ENCODE data around the gene COG5.
A peak's percentile ranks its signal among the peaks of the same experiment; 100 is the strongest.

Gene COG5

GRCh38 chr7:107584716-107585115 is 21.0 kb upstream of the COG5 start:
- Histone ChIP-seq H3K79me1 (ENCODE audit: low read length) (no peaks in the 10 kb centered on the region), H3K27me3 (ENCODE audit: insufficient read depth, low read length, poor library complexity) (no peaks in the 10 kb centered on the region), H4K5ac (ENCODE audit: low read length) (no peak overlapping the region), H3K36me3 (ENCODE audit: control insufficient read depth, insufficient read depth, low read length) (no peaks in the 10 kb centered on the region), H3K4ac (ENCODE audit: low read depth, low read length) (no peak overlapping the region), H3K79me2 (ENCODE audit: control insufficient read depth, insufficient read depth, low read length) (no peaks in the 10 kb centered on the region), H3K4me1 (ENCODE audit: control insufficient read depth, low read depth, low read length) (no peaks in the 10 kb centered on the region), H3K27ac (ENCODE audit: low read depth, low read length) (no peak overlapping the region), H2BK5ac (ENCODE audit: low read length) (no peak overlapping the region), H3K9ac (ENCODE audit: low read length) (no peak overlapping the region), H3K4me3 (ENCODE audit: low read length) (no peak overlapping the region), H3K4me2 (ENCODE audit: low read length) (no peak overlapping the region), H3K18ac (ENCODE audit: low read length) (no peak overlapping the region), H2BK15ac (replicated peaks; ENCODE audit: low read depth) (no peak overlapping the region), H3K23ac (ENCODE audit: low read length) (no peak overlapping the region), H3K56ac (ENCODE audit: low read length) (no peak overlapping the region), H2BK120ac (ENCODE audit: low read depth, low read length) (no peak overlapping the region), H2AK5ac (ENCODE audit: low read length) (no peak overlapping the region), H4K8ac (ENCODE audit: low read depth, low read length) (no peak overlapping the region)
- no peak for DNase-seq
- whole genome bisulfite sequencing (ENCODE audit: extremely low coverage, insufficient coverage, low lambda C conversion rate): 100% methylated on average over 1 of the region's 2 CpGs

DNA sequence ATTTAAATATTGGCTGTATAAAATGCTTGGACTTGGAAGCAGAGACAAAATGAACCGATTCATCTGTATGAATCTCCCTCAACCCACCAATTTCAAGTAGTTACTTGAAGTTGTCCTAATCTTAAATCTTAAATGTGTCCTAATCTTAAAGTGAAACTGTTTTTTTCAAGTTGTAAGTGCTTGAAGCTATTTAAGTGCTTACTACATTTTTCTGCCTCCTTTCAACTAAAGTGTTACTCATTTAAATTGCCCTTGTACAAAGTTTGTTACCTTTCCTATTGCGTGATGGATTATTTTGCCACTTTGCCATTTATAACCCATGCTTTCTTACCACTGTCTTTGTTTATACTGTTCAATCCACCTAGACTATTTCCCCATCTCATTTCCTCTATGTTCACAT is 19.2 kb upstream of the COG5 start:
- H3K27ac ChIP-seq (ENCODE audit: low read depth, low read length): no peak overlapping the region
- no peaks in the 10 kb centered on the region for H3K36me3 ChIP-seq (ENCODE audit: control insufficient read depth, insufficient read depth, low read length)
- H3K27me3 ChIP-seq (ENCODE audit: insufficient read depth, low read length, poor library complexity): no peaks in the 10 kb centered on the region
- H2BK120ac ChIP-seq (ENCODE audit: low read depth, low read length): no peak overlapping the region
- H3K79me2 ChIP-seq (ENCODE audit: control insufficient read depth, insufficient read depth, low read length): no peaks in the 10 kb centered on the region
- H4K8ac ChIP-seq (ENCODE audit: low read depth, low read length): no peak overlapping the region
- H3K18ac ChIP-seq (ENCODE audit: low read length): no peak overlapping the region
- H3K9ac ChIP-seq (ENCODE audit: low read length): no peak overlapping the region
- H2BK15ac ChIP-seq (replicated peaks; ENCODE audit: low read depth): no peak overlapping the region
- no CpG with 5 or more reads among the region's 2 CpGs for WGBS (ENCODE audit: extremely low coverage, insufficient coverage, low lambda C conversion rate)
- H4K5ac ChIP-seq (ENCODE audit: low read length): no peak overlapping the region
- no peak for DNase-seq
- H2BK5ac ChIP-seq (ENCODE audit: low read length): no peak overlapping the region
- no peak overlapping the region for H3K4me3 ChIP-seq (ENCODE audit: low read length)
- no peak overlapping the region for H3K23ac ChIP-seq (ENCODE audit: low read length)
- H3K56ac ChIP-seq (ENCODE audit: low read length): no peak overlapping the region
- H3K4ac ChIP-seq (ENCODE audit: low read depth, low read length): no peak overlapping the region
- H3K79me1 ChIP-seq (ENCODE audit: low read length): no peaks in the 10 kb centered on the region
- H3K4me2 ChIP-seq (ENCODE audit: low read length): no peak overlapping the region
- H2AK5ac ChIP-seq (ENCODE audit: low read length): no peak overlapping the region
- H3K4me1 ChIP-seq (ENCODE audit: control insufficient read depth, low read depth, low read length): no peaks in the 10 kb centered on the region

DNA sequence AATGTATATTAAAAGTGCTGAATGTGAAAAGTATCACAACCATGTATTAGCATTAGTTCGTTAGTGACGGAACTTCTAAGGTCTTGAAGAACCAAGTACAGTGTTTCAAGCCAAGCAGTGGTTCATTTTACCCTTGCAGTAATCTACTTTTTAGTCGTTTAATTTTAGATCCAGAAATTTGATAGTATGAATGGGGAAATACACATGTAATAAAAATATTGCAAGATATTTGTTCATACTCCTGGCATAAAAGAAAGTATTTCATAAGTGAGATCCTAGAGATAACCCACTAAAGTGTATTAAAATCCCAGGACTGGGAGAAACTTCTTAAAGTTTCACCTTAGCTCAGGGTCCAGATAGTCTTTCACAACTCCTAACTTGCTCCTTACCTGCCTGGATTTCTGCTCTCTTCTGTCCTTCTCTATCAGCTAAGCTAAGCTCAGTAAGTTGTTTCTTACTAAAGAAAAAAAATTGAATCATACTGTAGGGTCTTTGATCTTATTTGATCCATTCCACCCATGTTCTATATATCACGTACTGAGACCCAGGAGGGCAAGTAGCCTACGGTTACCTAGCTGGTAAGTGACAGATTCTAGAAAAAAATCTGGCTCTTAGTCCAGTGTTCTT is 17.8 kb upstream of the COG5 start:
- H3K4ac ChIP-seq (ENCODE audit: low read depth, low read length): no peak overlapping the region
- H3K27me3 ChIP-seq (ENCODE audit: insufficient read depth, low read length, poor library complexity): no peaks in the 10 kb centered on the region
- no peaks in the 10 kb centered on the region for H3K4me1 ChIP-seq (ENCODE audit: control insufficient read depth, low read depth, low read length)
- H2AK5ac ChIP-seq (ENCODE audit: low read length): no peak overlapping the region
- no peaks in the 10 kb centered on the region for H3K79me2 ChIP-seq (ENCODE audit: control insufficient read depth, insufficient read depth, low read length)
- no peak overlapping the region for H4K8ac ChIP-seq (ENCODE audit: low read depth, low read length)
- H2BK120ac ChIP-seq (ENCODE audit: low read depth, low read length): no peak overlapping the region
- DNase-seq: no peak
- H4K5ac ChIP-seq (ENCODE audit: low read length): no peak overlapping the region
- H3K56ac ChIP-seq (ENCODE audit: low read length): no peak overlapping the region
- no peak overlapping the region for H3K4me3 ChIP-seq (ENCODE audit: low read length)
- no peaks in the 10 kb centered on the region for H3K79me1 ChIP-seq (ENCODE audit: low read length)
- WGBS (ENCODE audit: extremely low coverage, insufficient coverage, low lambda C conversion rate): no CpG with 5 or more reads among the region's 5 CpGs
- H3K23ac ChIP-seq (ENCODE audit: low read length): no peak overlapping the region
- H3K36me3 ChIP-seq (ENCODE audit: control insufficient read depth, insufficient read depth, low read length): no peaks in the 10 kb centered on the region
- no peak overlapping the region for H3K4me2 ChIP-seq (ENCODE audit: low read length)
- H3K18ac ChIP-seq (ENCODE audit: low read length): no peak overlapping the region
- no peak overlapping the region for H3K27ac ChIP-seq (ENCODE audit: low read depth, low read length)
- H3K9ac ChIP-seq (ENCODE audit: low read length): no peak overlapping the region
- H2BK15ac ChIP-seq (replicated peaks; ENCODE audit: low read depth): no peak overlapping the region
- no peak overlapping the region for H2BK5ac ChIP-seq (ENCODE audit: low read length)

DNA sequence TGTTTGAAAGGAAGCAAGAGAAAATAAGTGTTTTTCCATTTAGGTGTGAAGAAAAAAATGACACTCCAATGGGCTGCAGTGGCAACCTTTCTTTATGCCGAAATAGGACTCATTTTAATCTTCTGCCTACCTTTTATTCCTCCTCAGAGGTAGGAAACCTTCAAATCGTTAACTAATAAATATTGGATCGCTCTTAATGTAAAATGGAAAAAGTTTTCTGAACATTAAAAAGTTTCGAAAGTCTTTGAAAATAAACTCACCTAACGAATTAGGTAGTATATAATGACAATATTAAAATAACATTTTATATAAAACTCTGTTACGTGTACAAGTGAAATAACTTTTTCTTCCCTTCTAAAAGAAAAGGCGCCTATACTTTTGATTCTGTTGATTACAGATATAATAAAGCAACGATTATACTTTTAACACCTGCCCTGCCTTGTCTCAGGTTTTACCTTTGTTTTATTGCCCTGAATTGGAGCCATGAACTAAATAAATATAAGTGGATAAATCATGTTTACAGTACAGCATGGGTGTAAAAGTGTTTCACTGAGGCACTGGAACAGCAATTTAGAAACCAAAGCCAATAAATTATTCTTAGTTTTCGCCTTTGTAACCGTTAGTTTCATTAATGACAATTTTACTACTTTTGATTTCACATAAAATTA is 17.1 kb upstream of the COG5 start:
- H2BK15ac ChIP-seq (replicated peaks; ENCODE audit: low read depth): no peak overlapping the region
- no peaks in the 10 kb centered on the region for H3K79me2 ChIP-seq (ENCODE audit: control insufficient read depth, insufficient read depth, low read length)
- WGBS (ENCODE audit: extremely low coverage, insufficient coverage, low lambda C conversion rate): no CpG with 5 or more reads among the region's 10 CpGs
- H4K8ac ChIP-seq (ENCODE audit: low read depth, low read length): peak overlapping the region; percentile 81
- H3K4me3 ChIP-seq (ENCODE audit: low read length): peak overlapping the region; percentile 69
- H3K18ac ChIP-seq (ENCODE audit: low read length): peak overlapping the region; percentile 72
- no peak overlapping the region for H3K23ac ChIP-seq (ENCODE audit: low read length)
- H3K79me1 ChIP-seq (ENCODE audit: low read length): no peaks in the 10 kb centered on the region
- no peaks in the 10 kb centered on the region for H3K36me3 ChIP-seq (ENCODE audit: control insufficient read depth, insufficient read depth, low read length)
- no peak overlapping the region for H2BK120ac ChIP-seq (ENCODE audit: low read depth, low read length)
- no peak for DNase-seq
- no peak overlapping the region for H3K4ac ChIP-seq (ENCODE audit: low read depth, low read length)
- peak overlapping the region; percentile 56 for H3K4me2 ChIP-seq (ENCODE audit: low read length)
- H4K5ac ChIP-seq (ENCODE audit: low read length): no peak overlapping the region
- H2BK5ac ChIP-seq (ENCODE audit: low read length): no peak overlapping the region
- no peaks in the 10 kb centered on the region for H3K27me3 ChIP-seq (ENCODE audit: insufficient read depth, low read length, poor library complexity)
- peak overlapping the region; percentile 96 for H3K27ac ChIP-seq (ENCODE audit: low read depth, low read length)
- no peaks in the 10 kb centered on the region for H3K4me1 ChIP-seq (ENCODE audit: control insufficient read depth, low read depth, low read length)
- H3K9ac ChIP-seq (ENCODE audit: low read length): peak overlapping the region; percentile 71
- no peak overlapping the region for H2AK5ac ChIP-seq (ENCODE audit: low read length)
- H3K56ac ChIP-seq (ENCODE audit: low read length): peak overlapping the region; percentile 77

DNA sequence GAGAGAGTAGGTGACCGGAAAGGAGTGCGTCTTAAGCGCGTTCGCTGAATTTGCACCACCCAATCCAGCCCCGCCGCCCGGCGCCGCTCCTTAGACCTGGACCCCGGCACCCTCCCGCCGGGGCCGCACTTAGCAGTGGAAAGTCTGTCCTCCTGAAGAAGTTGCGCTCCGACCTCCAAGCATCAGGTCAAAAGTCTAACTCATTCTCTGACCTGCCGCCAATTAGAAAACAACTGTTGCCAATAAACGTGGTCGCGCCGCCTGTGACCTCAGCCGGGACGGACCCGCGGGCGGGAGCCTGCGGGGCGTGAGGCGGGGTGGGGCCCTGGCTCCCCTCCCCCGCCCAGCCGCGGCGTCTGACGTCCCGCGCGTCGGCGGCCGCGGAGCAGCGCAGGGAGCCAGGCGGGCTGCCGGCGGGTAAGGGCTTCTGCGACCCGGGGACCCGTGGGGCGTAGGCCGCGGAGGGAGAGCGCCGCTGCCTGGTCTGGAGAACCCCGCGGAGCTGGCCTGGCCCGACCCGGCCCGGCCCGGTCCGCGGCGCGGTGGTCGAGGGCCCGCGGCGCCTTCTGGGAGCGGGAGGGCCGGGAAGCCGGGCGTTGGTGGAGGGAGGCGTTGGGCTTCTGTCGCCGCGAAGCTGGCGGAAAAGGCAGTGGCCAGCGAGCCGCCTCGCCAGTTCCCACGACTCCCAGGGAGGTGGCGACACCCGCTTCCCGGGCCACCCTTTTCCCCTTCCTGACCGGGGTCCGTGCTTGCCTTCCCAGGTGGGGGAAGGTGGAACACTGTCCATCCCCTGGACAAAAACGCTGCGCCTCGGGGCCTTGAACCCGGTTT is 16.4 kb upstream of the COG5 start, which contains the start of gene BCAP29:
Gene BCAP29, plus strand, starts transcription at position 362 of the 831 bp plus-strand sequence. CDS start 527 bp downstream, outside the sequence.
- H3K56ac ChIP-seq (ENCODE audit: low read length): peak within 1 kb of the TSS; percentile 77
- H3K4me2 ChIP-seq (ENCODE audit: low read length): peak within 1 kb of the TSS; percentile 59
- no peaks in the 10 kb centered on the region for H3K36me3 ChIP-seq (ENCODE audit: control insufficient read depth, insufficient read depth, low read length)
- no peaks in the 10 kb centered on the region for H3K79me1 ChIP-seq (ENCODE audit: low read length)
- H4K8ac ChIP-seq (ENCODE audit: low read depth, low read length): peak within 1 kb of the TSS; percentile 81
- no peaks in the 10 kb centered on the region for H3K4me1 ChIP-seq (ENCODE audit: control insufficient read depth, low read depth, low read length)
- WGBS (ENCODE audit: extremely low coverage, insufficient coverage, low lambda C conversion rate): no CpG with 5 or more reads among the region's 89 CpGs
- H2BK120ac ChIP-seq (ENCODE audit: low read depth, low read length): no peak within 1 kb of the TSS
- no peak within 1 kb of the TSS for H2BK15ac ChIP-seq (replicated peaks; ENCODE audit: low read depth)
- peak within 1 kb of the TSS; percentile 82 for H3K4ac ChIP-seq (ENCODE audit: low read depth, low read length)
- H3K9ac ChIP-seq (ENCODE audit: low read length): peak within 1 kb of the TSS; percentile 71
- H3K4me3 ChIP-seq (ENCODE audit: low read length): peak within 1 kb of the TSS; percentile 69
- peak within 1 kb of the TSS; percentile 72 for H3K18ac ChIP-seq (ENCODE audit: low read length)
- peak within 1 kb of the TSS; percentile 96 for H3K27ac ChIP-seq (ENCODE audit: low read depth, low read length)
- no peak within 1 kb of the TSS for H3K23ac ChIP-seq (ENCODE audit: low read length)
- H3K79me2 ChIP-seq (ENCODE audit: control insufficient read depth, insufficient read depth, low read length): no peaks in the 10 kb centered on the region
- no peaks in the 10 kb centered on the region for H3K27me3 ChIP-seq (ENCODE audit: insufficient read depth, low read length, poor library complexity)
- peak; percentile 87 for DNase-seq
- no peak within 1 kb of the TSS for H4K5ac ChIP-seq (ENCODE audit: low read length)
- H2BK5ac ChIP-seq (ENCODE audit: low read length): peak within 1 kb of the TSS; percentile 49
- H2AK5ac ChIP-seq (ENCODE audit: low read length): no peak within 1 kb of the TSS

Measured in mesendoderm (in vitro differentiated cells).